HG02678 (cell line): ENCODE results near the gene TJP1.
"Not testable (repeated sequence)": the region's sequence is repeated elsewhere in the genome, so short reads cannot be mapped to it uniquely, and the experiment has no call there.

Experiments
- ATAC-seq: cut with Tn5 transposase; IDR thresholded peaks from one replicate; pipeline ENCODE4 v1.9.1; 2021; ENCODE audit warnings: mild to moderate bottlenecking, moderate library complexity; ENCODE audit not compliant: unreplicated experiment

The TJP1 gene

GRCh38 chr15:29756358-29757267 is 65.7 kb downstream of the TJP1 start:
- ATAC-seq = no peak

GRCh38 chr15:29754009-29754408 is 68.3 kb downstream of the TJP1 start:
- not testable (repeated sequence) for ATAC-seq

- ATAC-seq = no peak
Measured at GRCh38 chr15:29753506-29753905, 68.8 kb downstream of the TJP1 start.

- no peak for ATAC-seq
Measured at GRCh38 chr15:29750754-29751153, 71.5 kb downstream of the TJP1 start.

- ATAC-seq = no peak
Measured at GRCh38 chr15:29749365-29750086, 72.7 kb downstream of the TJP1 start.

- ATAC-seq = no peak
Measured at GRCh38 chr15:29747837-29748417, 74.3 kb downstream of the TJP1 start.

- ATAC-seq = no peak
Measured at GRCh38 chr15:29743475-29743874, 78.8 kb downstream of the TJP1 start.

GRCh38 chr15:29740692-29741311 is 81.5 kb downstream of the TJP1 start:
- ATAC-seq = no peak

GRCh38 chr15:29736744-29737020 is 85.6 kb downstream of the TJP1 start:
- ATAC-seq = no peak

- ATAC-seq = no peak
Measured at GRCh38 chr15:29736012-29736743, 86.1 kb downstream of the TJP1 start.

GRCh38 chr15:29734917-29735572 is 87.2 kb downstream of the TJP1 start:
- no peak for ATAC-seq

- ATAC-seq = no peak
Measured at GRCh38 chr15:29731865-29732264, 90.4 kb downstream of the TJP1 start.

- ATAC-seq = not testable (repeated sequence)
Measured at GRCh38 chr15:29730471-29730870, 91.8 kb downstream of the TJP1 start.

GRCh38 chr15:29728418-29728817 is 93.8 kb downstream of the TJP1 start:
- no peak for ATAC-seq

- ATAC-seq = no peak
Measured at GRCh38 chr15:29727871-29728270, 94.4 kb downstream of the TJP1 start.

- ATAC-seq = no peak
Measured at GRCh38 chr15:29726553-29726952, 95.7 kb downstream of the TJP1 start.

GRCh38 chr15:29724026-29724425 is 98.2 kb downstream of the TJP1 start:
- ATAC-seq = no peak

GRCh38 chr15:29713784-29714183 is 108.5 kb downstream of the TJP1 start:
- ATAC-seq = no peak

- ATAC-seq = no peak
Measured at GRCh38 chr15:29712149-29712885, 110.0 kb downstream of the TJP1 start.

GRCh38 chr15:29711531-29711930 is 110.7 kb downstream of the TJP1 start:
- no peak for ATAC-seq
